Neural cell (in vitro differentiated cells): ENCODE measurements around the gene PHF2. TPM values are rescaled to one million over a fixed set of nuclear protein-coding genes. Genes with fewer than 3 reads are reported as not detected.

ENCODE experiments used
- H2AFZ ChIP-seq: fragments of 200-600, 300-800 bp; sonication (generic), shearing (Covaris generic); 2 replicates; pipeline ENCODE4 v1.6.0; 2014; ENCODE audit warnings: low read depth, mild to moderate bottlenecking, antibody characterized with exemption, low read length, moderate library complexity
- H3F3A ChIP-seq: fragments of 200-600 bp; shearing (Covaris generic); 2 replicates; pipeline ENCODE4 v1.6.1; 2016; ENCODE audit warnings: mild to moderate bottlenecking, moderate library complexity, mixed read lengths, antibody characterized with exemption, low read length; ENCODE audit not compliant: insufficient read depth, poor library complexity, severe bottlenecking
- H3K27ac ChIP-seq: fragments of 200-600, 300-800 bp; sonication (generic), shearing (Covaris generic); 2 replicates; pipeline ENCODE4 v1.5.1; 2014; ENCODE audit warnings: mild to moderate bottlenecking, low read length, moderate library complexity
- H3K27me3 ChIP-seq: fragments of 300-800, 200-600 bp; sonication (generic), shearing (Covaris generic); 2 replicates; pipeline ENCODE4 v1.6.0; 2014; ENCODE audit warnings: mild to moderate bottlenecking, low read depth, low read length, moderate library complexity; ENCODE audit not compliant: insufficient read depth
- H3K36me3 ChIP-seq: fragments of 300-800, 200-600 bp; sonication (generic), shearing (Covaris generic); 2 replicates; pipeline ENCODE4 v1.5.1; 2014; ENCODE audit warnings: mild to moderate bottlenecking, antibody characterized with exemption, low read length, moderate library complexity; ENCODE audit not compliant: insufficient read depth
- H3K4me2 ChIP-seq: fragments of 300-800, 200-600 bp; sonication (generic), shearing (Covaris generic); 2 replicates; pipeline ENCODE4 v1.6.0; 2014; ENCODE audit warnings: mild to moderate bottlenecking, low read length
- H3K4me3 ChIP-seq: fragments of 300-800, 200-600 bp; sonication (generic), shearing (Covaris generic); 2 replicates; pipeline ENCODE4 v1.5.1; 2014; ENCODE audit warnings: mild to moderate bottlenecking, low read length, moderate library complexity
- H3K79me2 ChIP-seq: fragments of 200-600 bp; shearing (Covaris generic); replicated peaks from 2 replicates; pipeline ENCODE4 v1.6.0; 2014; ENCODE audit warnings: mild to moderate bottlenecking, low read length, moderate library complexity; ENCODE audit not compliant: insufficient read depth
- H3K9ac ChIP-seq: fragments of 300-800, 200-600 bp; sonication (generic), shearing (Covaris generic); 2 replicates; pipeline ENCODE4 v1.6.1; 2016; ENCODE audit warnings: mild to moderate bottlenecking, low read length, mixed read lengths
- H3K9me2 ChIP-seq: fragments of 200-600 bp; shearing (Covaris generic); 2 replicates; pipeline ENCODE4 v1.6.1; 2016; ENCODE audit warnings: mild to moderate bottlenecking, low read length, mixed read lengths; ENCODE audit not compliant: insufficient read depth
- H3K9me3 ChIP-seq: fragments of 200-600, 300-800 bp; sonication (generic), shearing (Covaris generic); 2 replicates; pipeline ENCODE4 v1.6.1; 2016; ENCODE audit warnings: mild to moderate bottlenecking, mixed run types, low read length, moderate library complexity, mixed read lengths
- H4K20me1 ChIP-seq: fragments of 200-600 bp; shearing (Covaris generic); 2 replicates; pipeline ENCODE4 v1.6.1; 2016; ENCODE audit warnings: mild to moderate bottlenecking, mixed run types; ENCODE audit not compliant: insufficient read depth
- EP300 ChIP-seq: fragments of 450-650 bp; conservative IDR thresholded peaks from 2 replicates; pipeline ENCODE4 v1.6.1; 2014; ENCODE audit warnings: antibody characterized with exemption, mild to moderate bottlenecking, moderate library complexity; ENCODE audit not compliant: poor library complexity, severe bottlenecking
- EZH2 ChIP-seq: fragments of 200-600, 300-800 bp; shearing (Covaris generic), sonication (generic); IDR thresholded peaks from 2 replicates; pipeline ENCODE4 v1.6.1; 2014; ENCODE audit warnings: antibody characterized with exemption, low read length, borderline replicate concordance, mild to moderate bottlenecking; ENCODE audit not compliant: insufficient read depth, poor library complexity, severe bottlenecking
- MXI1 ChIP-seq: fragments of 450-650 bp; conservative IDR thresholded peaks from 2 replicates; pipeline ENCODE4 v1.6.1; 2014; ENCODE audit warnings: antibody characterized with exemption, mild to moderate bottlenecking; ENCODE audit not compliant: poor library complexity, severe bottlenecking
- POLR2AphosphoS5 ChIP-seq: IDR thresholded peaks from 2 replicates; pipeline ENCODE4 v1.6.1; 2012
- RAD21 ChIP-seq: fragments of 450-650 bp; conservative IDR thresholded peaks from 2 replicates; pipeline ENCODE4 v1.6.1; 2014; ENCODE audit warnings: antibody characterized with exemption, mild to moderate bottlenecking, moderate library complexity
- SMC3 ChIP-seq: fragments of 450-650 bp; conservative IDR thresholded peaks from 2 replicates; pipeline ENCODE4 v1.6.1; 2014; ENCODE audit warnings: antibody characterized with exemption, mild to moderate bottlenecking, moderate library complexity; ENCODE audit not compliant: poor library complexity
- TAF1 ChIP-seq: IDR thresholded peaks from 2 replicates; pipeline ENCODE4 v1.6.1; 2012; ENCODE audit warnings: low read depth
- polyA plus RNA-seq: library from polyadenylated mRNA; depleted of rRNA; stranded (reverse); fragments of >200 nt; gene quantifications from 2 replicates; pipeline ENCODE4 v1.2.3, GENCODE V29; 2014
- TF ChIP-seq, protein P1 (sequence below): IDR thresholded peaks from 2 replicates; pipeline ENCODE4 v1.6.1; 2012; ENCODE audit warnings: borderline replicate concordance
- TF ChIP-seq, protein P2 (sequence below): fragments of 450-650 bp; IDR thresholded peaks from 2 replicates; pipeline ENCODE4 v1.5.1; 2014; ENCODE audit warnings: antibody characterized with exemption, mild to moderate bottlenecking, moderate library complexity; ENCODE audit not compliant: poor library complexity, severe bottlenecking

The PHF2 gene
- polyA plus RNA-seq, 1 donor from 2014 or later = 42.4 TPM

DNA sequence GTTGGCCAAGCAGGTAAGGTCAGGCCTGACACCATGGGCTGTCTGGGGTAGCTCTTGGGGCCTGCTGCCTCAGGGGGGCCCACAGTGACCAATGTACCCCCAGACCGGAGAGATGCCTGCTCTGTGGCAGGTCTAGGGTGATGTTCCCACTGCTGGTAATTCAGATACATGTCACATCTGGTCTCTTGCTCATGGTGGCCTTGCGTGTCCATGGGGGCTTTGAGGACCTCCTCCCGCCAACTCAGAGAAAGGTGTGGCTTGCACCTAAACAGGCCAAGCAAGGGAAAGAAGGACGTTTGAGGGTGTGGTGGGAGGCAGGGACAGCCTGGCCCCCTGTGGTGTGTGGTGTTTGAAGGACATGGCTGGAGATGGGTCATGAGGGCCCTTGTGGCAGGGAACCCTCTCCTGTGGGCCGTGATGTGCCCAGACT is 75.2 kb downstream of the PHF2 start:
- H3K9ac ChIP-seq = no peak overlapping the region

GRCh38 chr9:93652604-93653592 is 76.5 kb downstream of the PHF2 start:
- Histone ChIP-seq H3K9me2 (no peaks in the 10 kb centered on the region), H3K79me2 (no peaks in the 10 kb centered on the region), H3K9me3 (no peaks in the 10 kb centered on the region), H3K27ac (no peak overlapping the region), H3K27me3 (no peaks in the 10 kb centered on the region), H3K4me2 (no peak overlapping the region), H3F3A (no peaks in the 10 kb centered on the region), H3K9ac (no peak overlapping the region), H3K36me3 (no peaks in the 10 kb centered on the region), H3K4me3 (no peak overlapping the region), H2AFZ (no peak overlapping the region), H4K20me1 (no peaks in the 10 kb centered on the region)
- no peak for TF ChIP-seq POLR2AphosphoS5
- TF ChIP-seq RAD21 = no peak
- TF ChIP-seq MXI1 = no peak
- TF ChIP-seq EZH2 = no peak
- no peak for TF ChIP-seq TAF1
- no peak for TF ChIP-seq SMC3
- TF ChIP-seq, protein P1, sequence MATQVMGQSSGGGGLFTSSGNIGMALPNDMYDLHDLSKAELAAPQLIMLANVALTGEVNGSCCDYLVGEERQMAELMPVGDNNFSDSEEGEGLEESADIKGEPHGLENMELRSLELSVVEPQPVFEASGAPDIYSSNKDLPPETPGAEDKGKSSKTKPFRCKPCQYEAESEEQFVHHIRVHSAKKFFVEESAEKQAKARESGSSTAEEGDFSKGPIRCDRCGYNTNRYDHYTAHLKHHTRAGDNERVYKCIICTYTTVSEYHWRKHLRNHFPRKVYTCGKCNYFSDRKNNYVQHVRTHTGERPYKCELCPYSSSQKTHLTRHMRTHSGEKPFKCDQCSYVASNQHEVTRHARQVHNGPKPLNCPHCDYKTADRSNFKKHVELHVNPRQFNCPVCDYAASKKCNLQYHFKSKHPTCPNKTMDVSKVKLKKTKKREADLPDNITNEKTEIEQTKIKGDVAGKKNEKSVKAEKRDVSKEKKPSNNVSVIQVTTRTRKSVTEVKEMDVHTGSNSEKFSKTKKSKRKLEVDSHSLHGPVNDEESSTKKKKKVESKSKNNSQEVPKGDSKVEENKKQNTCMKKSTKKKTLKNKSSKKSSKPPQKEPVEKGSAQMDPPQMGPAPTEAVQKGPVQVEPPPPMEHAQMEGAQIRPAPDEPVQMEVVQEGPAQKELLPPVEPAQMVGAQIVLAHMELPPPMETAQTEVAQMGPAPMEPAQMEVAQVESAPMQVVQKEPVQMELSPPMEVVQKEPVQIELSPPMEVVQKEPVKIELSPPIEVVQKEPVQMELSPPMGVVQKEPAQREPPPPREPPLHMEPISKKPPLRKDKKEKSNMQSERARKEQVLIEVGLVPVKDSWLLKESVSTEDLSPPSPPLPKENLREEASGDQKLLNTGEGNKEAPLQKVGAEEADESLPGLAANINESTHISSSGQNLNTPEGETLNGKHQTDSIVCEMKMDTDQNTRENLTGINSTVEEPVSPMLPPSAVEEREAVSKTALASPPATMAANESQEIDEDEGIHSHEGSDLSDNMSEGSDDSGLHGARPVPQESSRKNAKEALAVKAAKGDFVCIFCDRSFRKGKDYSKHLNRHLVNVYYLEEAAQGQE = no peak
- TF ChIP-seq, protein P2, sequence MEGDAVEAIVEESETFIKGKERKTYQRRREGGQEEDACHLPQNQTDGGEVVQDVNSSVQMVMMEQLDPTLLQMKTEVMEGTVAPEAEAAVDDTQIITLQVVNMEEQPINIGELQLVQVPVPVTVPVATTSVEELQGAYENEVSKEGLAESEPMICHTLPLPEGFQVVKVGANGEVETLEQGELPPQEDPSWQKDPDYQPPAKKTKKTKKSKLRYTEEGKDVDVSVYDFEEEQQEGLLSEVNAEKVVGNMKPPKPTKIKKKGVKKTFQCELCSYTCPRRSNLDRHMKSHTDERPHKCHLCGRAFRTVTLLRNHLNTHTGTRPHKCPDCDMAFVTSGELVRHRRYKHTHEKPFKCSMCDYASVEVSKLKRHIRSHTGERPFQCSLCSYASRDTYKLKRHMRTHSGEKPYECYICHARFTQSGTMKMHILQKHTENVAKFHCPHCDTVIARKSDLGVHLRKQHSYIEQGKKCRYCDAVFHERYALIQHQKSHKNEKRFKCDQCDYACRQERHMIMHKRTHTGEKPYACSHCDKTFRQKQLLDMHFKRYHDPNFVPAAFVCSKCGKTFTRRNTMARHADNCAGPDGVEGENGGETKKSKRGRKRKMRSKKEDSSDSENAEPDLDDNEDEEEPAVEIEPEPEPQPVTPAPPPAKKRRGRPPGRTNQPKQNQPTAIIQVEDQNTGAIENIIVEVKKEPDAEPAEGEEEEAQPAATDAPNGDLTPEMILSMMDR = no peak

More for the DNA sequence above, 75.2 kb downstream of the PHF2 start:
- Histone ChIP-seq H3K4me3 (no peak overlapping the region), H4K20me1 (no peaks in the 10 kb centered on the region), H3K9me3 (no peaks in the 10 kb centered on the region), H3K27me3 (no peaks in the 10 kb centered on the region), H3K79me2 (no peaks in the 10 kb centered on the region), H3K9me2 (no peaks in the 10 kb centered on the region), H2AFZ (no peak overlapping the region), H3K27ac (no peak overlapping the region), H3K4me2 (no peak overlapping the region), H3F3A (no peaks in the 10 kb centered on the region), H3K36me3 (no peaks in the 10 kb centered on the region)
- TF ChIP-seq, protein P2 = no peak
- TF ChIP-seq EZH2 (no peak), TAF1 (no peak), MXI1 (no peak), SMC3 (no peak), POLR2AphosphoS5 (no peak), RAD21 (no peak), EP300 (no peak)
- TF ChIP-seq, protein P1 = no peak
